ENCODE measurements around the gene MERTK.
A peak's percentile ranks its signal among the peaks of the same experiment; 100 is the strongest.
"Not testable (repeated sequence)": the region's sequence is repeated elsewhere in the genome, so short reads cannot be mapped to it uniquely, and the experiment has no call there.

The MERTK gene

GRCh38 chr2:112054847-112055729 is 156.7 kb downstream of the MERTK start, which contains the start of gene TMEM87B:
Gene TMEM87B (plus strand): TSS chr2:112055269. CDS start chr2:112055592, 323 bp downstream.
- no peak within 1 kb of the TSS for H3K27ac ChIP-seq (ENCODE audit: low read length)
- H3K27me3 ChIP-seq (ENCODE audit: control insufficient read depth, insufficient read depth, low read length): peaks cover 7% of the 10 kb centered on the region
- peaks cover 9% of the 10 kb centered on the region for H3K4me1 ChIP-seq (ENCODE audit: control insufficient read depth, low read depth, low read length)
- H3K9me3 ChIP-seq (ENCODE audit: control insufficient read depth, low read depth, low read length): no peaks in the 10 kb centered on the region
- H3K4me3 ChIP-seq (ENCODE audit: low read length): peak within 1 kb of the TSS; percentile 88
- peak within 1 kb of the TSS; percentile 61 for H3K9ac ChIP-seq (ENCODE audit: low read length)
- H3K36me3 ChIP-seq (ENCODE audit: control insufficient read depth, low read depth, low read length): no peaks in the 10 kb centered on the region

GRCh38 chr2:112055730-112056625 is 157.6 kb downstream of the MERTK start:
- Histone ChIP-seq H3K9ac (ENCODE audit: low read length) (peak overlapping the region; percentile 61), H3K27me3 (ENCODE audit: control insufficient read depth, insufficient read depth, low read length) (peaks cover 7% of the 10 kb centered on the region), H3K27ac (ENCODE audit: low read length) (no peak overlapping the region), H3K4me1 (ENCODE audit: control insufficient read depth, low read depth, low read length) (peaks cover 9% of the 10 kb centered on the region), H3K36me3 (ENCODE audit: control insufficient read depth, low read depth, low read length) (no peaks in the 10 kb centered on the region), H3K9me3 (ENCODE audit: control insufficient read depth, low read depth, low read length) (no peaks in the 10 kb centered on the region), H3K4me3 (ENCODE audit: low read length) (peak overlapping the region; percentile 88)

- H3K4me1 ChIP-seq (ENCODE audit: control insufficient read depth, low read depth, low read length): peaks cover 9% of the 10 kb centered on the region
- H3K9ac ChIP-seq (ENCODE audit: low read length): no peak overlapping the region
- H3K36me3 ChIP-seq (ENCODE audit: control insufficient read depth, low read depth, low read length): no peaks in the 10 kb centered on the region
- H3K4me3 ChIP-seq (ENCODE audit: low read length): peak overlapping the region; percentile 88
- H3K9me3 ChIP-seq (ENCODE audit: control insufficient read depth, low read depth, low read length): no peaks in the 10 kb centered on the region
- peaks cover 7% of the 10 kb centered on the region for H3K27me3 ChIP-seq (ENCODE audit: control insufficient read depth, insufficient read depth, low read length)
- H3K27ac ChIP-seq (ENCODE audit: low read length): no peak overlapping the region
These were observed 158.2 kb downstream of the MERTK start for GRCh38 chr2:112056626-112056987.

GRCh38 chr2:112059671-112060070 is 161.3 kb downstream of the MERTK start:
- Histone ChIP-seq H3K9ac (ENCODE audit: low read length) (no peak overlapping the region), H3K4me1 (ENCODE audit: control insufficient read depth, low read depth, low read length) (peaks cover 4% of the 10 kb centered on the region), H3K27ac (ENCODE audit: low read length) (no peak overlapping the region), H3K27me3 (ENCODE audit: control insufficient read depth, insufficient read depth, low read length) (peaks cover 7% of the 10 kb centered on the region), H3K9me3 (ENCODE audit: control insufficient read depth, low read depth, low read length) (no peaks in the 10 kb centered on the region), H3K36me3 (ENCODE audit: control insufficient read depth, low read depth, low read length) (peaks cover 4% of the 10 kb centered on the region), H3K4me3 (ENCODE audit: low read length) (no peak overlapping the region)

GRCh38 chr2:112061299-112061698 is 162.9 kb downstream of the MERTK start:
- Histone ChIP-seq H3K9ac (ENCODE audit: low read length) (no peak overlapping the region), H3K4me1 (ENCODE audit: control insufficient read depth, low read depth, low read length) (peaks cover 2% of the 10 kb centered on the region), H3K27me3 (ENCODE audit: control insufficient read depth, insufficient read depth, low read length) (peaks cover 7% of the 10 kb centered on the region), H3K36me3 (ENCODE audit: control insufficient read depth, low read depth, low read length) (peaks cover 4% of the 10 kb centered on the region), H3K27ac (ENCODE audit: low read length) (no peak overlapping the region), H3K9me3 (ENCODE audit: control insufficient read depth, low read depth, low read length) (no peaks in the 10 kb centered on the region), H3K4me3 (ENCODE audit: low read length) (no peak overlapping the region)

- Histone ChIP-seq H3K9ac (ENCODE audit: low read length) (no peak overlapping the region), H3K36me3 (ENCODE audit: control insufficient read depth, low read depth, low read length) (peaks cover 4% of the 10 kb centered on the region), H3K27me3 (ENCODE audit: control insufficient read depth, insufficient read depth, low read length) (peaks cover 2% of the 10 kb centered on the region), H3K9me3 (ENCODE audit: control insufficient read depth, low read depth, low read length) (no peaks in the 10 kb centered on the region), H3K4me1 (ENCODE audit: control insufficient read depth, low read depth, low read length) (no peaks in the 10 kb centered on the region), H3K27ac (ENCODE audit: low read length) (no peak overlapping the region), H3K4me3 (ENCODE audit: low read length) (no peak overlapping the region)
These were observed 163.4 kb downstream of the MERTK start for GRCh38 chr2:112061840-112062239.

- no peaks in the 10 kb centered on the region for H3K9me3 ChIP-seq (ENCODE audit: control insufficient read depth, low read depth, low read length)
- no peak overlapping the region for H3K27ac ChIP-seq (ENCODE audit: low read length)
- H3K9ac ChIP-seq (ENCODE audit: low read length): no peak overlapping the region
- no peak overlapping the region for H3K4me3 ChIP-seq (ENCODE audit: low read length)
- no peaks in the 10 kb centered on the region for H3K4me1 ChIP-seq (ENCODE audit: control insufficient read depth, low read depth, low read length)
- no peaks in the 10 kb centered on the region for H3K27me3 ChIP-seq (ENCODE audit: control insufficient read depth, insufficient read depth, low read length)
- H3K36me3 ChIP-seq (ENCODE audit: control insufficient read depth, low read depth, low read length): peaks cover 4% of the 10 kb centered on the region
These were observed 164.5 kb downstream of the MERTK start for GRCh38 chr2:112062894-112063293.

- Histone ChIP-seq H3K36me3 (ENCODE audit: control insufficient read depth, low read depth, low read length) (peaks cover 4% of the 10 kb centered on the region), H3K9ac (ENCODE audit: low read length) (no peak overlapping the region), H3K9me3 (ENCODE audit: control insufficient read depth, low read depth, low read length) (no peaks in the 10 kb centered on the region), H3K4me3 (ENCODE audit: low read length) (no peak overlapping the region), H3K27ac (ENCODE audit: low read length) (no peak overlapping the region), H3K4me1 (ENCODE audit: control insufficient read depth, low read depth, low read length) (no peaks in the 10 kb centered on the region), H3K27me3 (ENCODE audit: control insufficient read depth, insufficient read depth, low read length) (no peaks in the 10 kb centered on the region)
These were observed 167.1 kb downstream of the MERTK start for GRCh38 chr2:112065486-112065885.

- Histone ChIP-seq H3K27me3 (ENCODE audit: control insufficient read depth, insufficient read depth, low read length) (no peaks in the 10 kb centered on the region), H3K9me3 (ENCODE audit: control insufficient read depth, low read depth, low read length) (no peaks in the 10 kb centered on the region), H3K9ac (ENCODE audit: low read length) (no peak overlapping the region), H3K27ac (ENCODE audit: low read length) (no peak overlapping the region), H3K36me3 (ENCODE audit: control insufficient read depth, low read depth, low read length) (peaks cover 4% of the 10 kb centered on the region), H3K4me1 (ENCODE audit: control insufficient read depth, low read depth, low read length) (no peaks in the 10 kb centered on the region), H3K4me3 (ENCODE audit: low read length) (no peak overlapping the region)
These were observed 167.6 kb downstream of the MERTK start for GRCh38 chr2:112065966-112066365.

- not testable (repeated sequence) for H3K4me1 ChIP-seq (ENCODE audit: control insufficient read depth, low read depth, low read length); H3K36me3 ChIP-seq (ENCODE audit: control insufficient read depth, low read depth, low read length)
These were observed 171.4 kb downstream of the MERTK start for GRCh38 chr2:112069794-112070193.

GRCh38 chr2:112073875-112074274 is 175.5 kb downstream of the MERTK start:
- Histone ChIP-seq H3K27ac (ENCODE audit: low read length) (no peak overlapping the region), H3K9me3 (ENCODE audit: control insufficient read depth, low read depth, low read length) (no peaks in the 10 kb centered on the region), H3K36me3 (ENCODE audit: control insufficient read depth, low read depth, low read length) (no peaks in the 10 kb centered on the region), H3K9ac (ENCODE audit: low read length) (no peak overlapping the region), H3K27me3 (ENCODE audit: control insufficient read depth, insufficient read depth, low read length) (no peaks in the 10 kb centered on the region), H3K4me1 (ENCODE audit: control insufficient read depth, low read depth, low read length) (no peaks in the 10 kb centered on the region), H3K4me3 (ENCODE audit: low read length) (no peak overlapping the region)

More at GRCh38 chr2:112069794-112070193, 171.4 kb downstream of the MERTK start:
- H3K9me3 ChIP-seq (ENCODE audit: control insufficient read depth, low read depth, low read length); H3K27ac ChIP-seq (ENCODE audit: low read length); H3K4me3 ChIP-seq (ENCODE audit: low read length); H3K9ac ChIP-seq (ENCODE audit: low read length); H3K27me3 ChIP-seq (ENCODE audit: control insufficient read depth, insufficient read depth, low read length): not testable (repeated sequence)
